ENCODE data around the gene PDZD7.
"Not testable (repeated sequence)": the region's sequence is repeated elsewhere in the genome, so short reads cannot be mapped to it uniquely, and the experiment has no call there.

The PDZD7 gene

GRCh38 chr10:100978901-100979195 is 52.1 kb downstream of the PDZD7 start:
- no peaks in the 10 kb centered on the region for H3K27me3 ChIP-seq (replicated peaks; ENCODE audit: control insufficient read depth, insufficient read depth, low read length)
- DNase-seq (ENCODE audit: extremely low read depth, insufficient read length) = no peak
- no peak overlapping the region for H3K4me3 ChIP-seq (replicated peaks; ENCODE audit: low read depth, low read length)
- no peak for TF ChIP-seq CTCF (IDR thresholded peaks at IDR 0.05; ENCODE audit: insufficient read depth, low read length, poor library complexity, severe bottlenecking)
- H3K36me3 ChIP-seq (ENCODE audit: control insufficient read depth, insufficient read depth, low read length) = peaks cover 6% of the 10 kb centered on the region

GRCh38 chr10:100978121-100978900 is 52.6 kb downstream of the PDZD7 start:
- H3K4me3 ChIP-seq (replicated peaks; ENCODE audit: low read depth, low read length) = no peak overlapping the region
- no peaks in the 10 kb centered on the region for H3K27me3 ChIP-seq (replicated peaks; ENCODE audit: control insufficient read depth, insufficient read depth, low read length)
- no peak for DNase-seq (ENCODE audit: extremely low read depth, insufficient read length)
- H3K36me3 ChIP-seq (ENCODE audit: control insufficient read depth, insufficient read depth, low read length) = peaks cover 5% of the 10 kb centered on the region
- TF ChIP-seq CTCF (IDR thresholded peaks at IDR 0.05; ENCODE audit: insufficient read depth, low read length, poor library complexity, severe bottlenecking) = no peak

- no peak for DNase-seq (ENCODE audit: extremely low read depth, insufficient read length)
- Histone ChIP-seq H3K36me3 (ENCODE audit: control insufficient read depth, insufficient read depth, low read length) (peaks cover 2% of the 10 kb centered on the region), H3K4me3 (replicated peaks; ENCODE audit: low read depth, low read length) (no peak overlapping the region), H3K27me3 (replicated peaks; ENCODE audit: control insufficient read depth, insufficient read depth, low read length) (no peaks in the 10 kb centered on the region)
- no peak for TF ChIP-seq CTCF (IDR thresholded peaks at IDR 0.05; ENCODE audit: insufficient read depth, low read length, poor library complexity, severe bottlenecking)
Observed at GRCh38 chr10:100977436-100977835, 53.5 kb downstream of the PDZD7 start.

- Histone ChIP-seq H3K36me3 (ENCODE audit: control insufficient read depth, insufficient read depth, low read length) (peaks cover 2% of the 10 kb centered on the region), H3K27me3 (replicated peaks; ENCODE audit: control insufficient read depth, insufficient read depth, low read length) (no peaks in the 10 kb centered on the region), H3K4me3 (replicated peaks; ENCODE audit: low read depth, low read length) (no peak overlapping the region)
- TF ChIP-seq CTCF (IDR thresholded peaks at IDR 0.05; ENCODE audit: insufficient read depth, low read length, poor library complexity, severe bottlenecking) = no peak
- no peak for DNase-seq (ENCODE audit: extremely low read depth, insufficient read length)
Observed at GRCh38 chr10:100976906-100977305, 54.0 kb downstream of the PDZD7 start.

GRCh38 chr10:100975397-100975796 is 55.5 kb downstream of the PDZD7 start:
- H3K36me3 ChIP-seq (ENCODE audit: control insufficient read depth, insufficient read depth, low read length); H3K4me3 ChIP-seq (replicated peaks; ENCODE audit: low read depth, low read length); DNase-seq (ENCODE audit: extremely low read depth, insufficient read length); H3K27me3 ChIP-seq (replicated peaks; ENCODE audit: control insufficient read depth, insufficient read depth, low read length): not testable (repeated sequence)

GRCh38 chr10:100972904-100973535 is 57.9 kb downstream of the PDZD7 start:
- Histone ChIP-seq H3K27me3 (replicated peaks; ENCODE audit: control insufficient read depth, insufficient read depth, low read length) (no peaks in the 10 kb centered on the region), H3K36me3 (ENCODE audit: control insufficient read depth, insufficient read depth, low read length) (no peaks in the 10 kb centered on the region), H3K4me3 (replicated peaks; ENCODE audit: low read depth, low read length) (no peak overlapping the region)
- TF ChIP-seq CTCF (IDR thresholded peaks at IDR 0.05; ENCODE audit: insufficient read depth, low read length, poor library complexity, severe bottlenecking) = no peak
- DNase-seq (ENCODE audit: extremely low read depth, insufficient read length) = no peak

Measured in GM06990 (cell line).